Bronchial smooth muscle cell (primary cell): ENCODE data around the gene RABL2A. TPM values are rescaled to one million over a fixed set of nuclear protein-coding genes. Genes with fewer than 3 reads are reported as not detected.

Source experiments
- total RNA-seq: library from RNA; depleted of rRNA; stranded (reverse); fragments of >200 nt; gene quantifications from 2 replicates; pipeline ENCODE4 v1.2.1, GENCODE V29; 2014

Gene RABL2A
- total RNA-seq: 11.8 and 18.4 TPM in 2 replicates

GRCh38 chr2:113626616-113627330 lies at the start of gene RABL2A:
TSS of gene RABL2A (plus strand) at chr2:113627266. CDS start at chr2:113628607, 1,341 bp downstream.

Other genes starting within 250 kb of the RABL2A start
- 59.7 and 95.2 TPM in 2 replicates for gene ZNG1B, start 189.6 kb upstream of the RABL2A start, total RNA-seq
- gene FOXD4L1, start 128.6 kb upstream of the RABL2A start, total RNA-seq: under 0.01 TPM in 1 of 2 replicates, not detected in the other
- 103 and 124 TPM in 2 replicates for gene SLC35F5, start 129.4 kb downstream of the RABL2A start, total RNA-seq